Measurements from ENCODE around the gene ALX4. TPM values are rescaled to one million over a fixed set of nuclear protein-coding genes. Genes with fewer than 3 reads are reported as not detected.

Gene ALX4
- total and polyA plus RNA-seq, 2 donors (not counting 3 experiments of a cell fraction or from before 2014, with no cell fraction given) = not detected

DNA sequence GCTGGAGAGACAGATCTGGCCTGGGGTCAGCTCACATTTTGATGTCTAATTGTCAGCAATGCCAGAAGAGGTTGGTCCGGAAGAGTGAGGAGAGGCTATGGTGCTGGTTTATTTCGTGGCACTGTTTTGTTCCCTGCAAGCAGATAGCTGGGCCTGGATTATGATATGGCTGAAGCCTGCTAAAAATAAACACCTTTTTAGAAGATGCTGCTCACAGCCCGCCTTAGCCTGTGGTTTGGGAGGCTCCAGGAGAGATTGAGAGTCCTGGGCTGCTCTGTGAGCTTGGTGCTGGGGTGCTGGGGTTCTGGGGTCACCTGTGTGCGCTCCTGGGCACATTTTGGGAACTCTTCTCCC lies 29.6 kb upstream of the ALX4 start:
- POLR2A ChIA-PET = no interaction called here
- H2AFZ ChIP-seq (ENCODE audit: low read depth, low read length) = no peak overlapping the region
- no peaks in the 10 kb centered on the region for H3K79me2 ChIP-seq (ENCODE audit: control insufficient read depth, insufficient read depth, low read length)
- no peak overlapping the region for H3K4me2 ChIP-seq (ENCODE audit: insufficient read depth, low read length)
- no peaks in the 10 kb centered on the region for H3K36me3 ChIP-seq (ENCODE audit: control insufficient read depth in 2 of 2, extremely low read depth in 1 of 2, insufficient read depth in 2 of 2, low read length in 2 of 2)
- no peaks in the 10 kb centered on the region for H3K4me1 ChIP-seq (ENCODE audit: control insufficient read depth, extremely low read depth, insufficient read depth, low read length)
- no peak for FAIRE-seq
- no peak overlapping the region for H3K27ac ChIP-seq (ENCODE audit: insufficient read depth, low read depth, low read length)
- no peak for DNase-seq (ENCODE audit: low read depth, low spot score)
- no peaks in the 10 kb centered on the region for H3K9me1 ChIP-seq (replicated peaks; ENCODE audit: control insufficient read depth, extremely low read depth, insufficient read depth, low read length)
- CTCF ChIA-PET = interaction anchor here (1.1 kb wide), 1 partner anchor 53 kb away, joined by 3 read pairs; no protein-coding TSS in a partner anchor
- BruUV-seq (replicated peaks) = no TSS peak
- no peak overlapping the region for H3K4me3 ChIP-seq (replicated peaks in 1 of 3; ENCODE audit: insufficient read depth in 1 of 3, low read depth in 1 of 3, low read length in 3 of 3)
- dilution Hi-C loops (cut with MboI; ENCODE audit: extremely low pct_ligation_motif_present, low sequenced_read_pairs) = no loop called here
- no peaks in the 10 kb centered on the region for H4K20me1 ChIP-seq (replicated peaks; ENCODE audit: control insufficient read depth, extremely low read depth, insufficient read depth, low read length)
- intact Hi-C loops (cut with micrococcal nuclease) = no loop called here
- no peak overlapping the region for H3K9ac ChIP-seq (replicated peaks; ENCODE audit: extremely low read depth, insufficient read depth, low read length)
- peaks cover 45 to 46% of the 10 kb centered on the region in 2 experiments for H3K27me3 ChIP-seq (ENCODE audit: control insufficient read depth in 2 of 2, insufficient read depth in 2 of 2, low read length in 2 of 2)
- no peaks in the 10 kb centered on the region for H3K9me3 ChIP-seq (replicated peaks; ENCODE audit: control insufficient read depth, insufficient read depth, low read length)
- TF ChIP-seq POLR2AphosphoS5 (IDR thresholded peaks at IDR 0.05; ENCODE audit: insufficient read depth, low read depth, low read length) (no peak), FOS (IDR thresholded peaks at IDR 0.05; ENCODE audit: borderline replicate concordance, insufficient read depth, low read length) (no peak), GATA2 (IDR thresholded peaks at IDR 0.05; ENCODE audit: insufficient read depth, insufficient read length, low read depth, low read length) (no peak), POLR2A (IDR thresholded peaks at IDR 0.05; ENCODE audit: low read depth, low read length) (no peak), EZH2 (IDR thresholded peaks at IDR 0.05; ENCODE audit: borderline replicate concordance, low read depth, low read length, severe bottlenecking) (no peak), MYC (IDR thresholded peaks at IDR 0.05; ENCODE audit: low read depth, low read length) (no peak), JUN (IDR thresholded peaks at IDR 0.05; ENCODE audit: borderline replicate concordance, insufficient read depth, insufficient read length, low read depth) (no peak)
- TF ChIP-seq, protein P1, sequence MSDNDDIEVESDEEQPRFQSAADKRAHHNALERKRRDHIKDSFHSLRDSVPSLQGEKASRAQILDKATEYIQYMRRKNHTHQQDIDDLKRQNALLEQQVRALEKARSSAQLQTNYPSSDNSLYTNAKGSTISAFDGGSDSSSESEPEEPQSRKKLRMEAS (IDR thresholded peaks at IDR 0.05; ENCODE audit: insufficient read depth, insufficient read length) = no peak
- TF ChIP-seq, protein P2, sequence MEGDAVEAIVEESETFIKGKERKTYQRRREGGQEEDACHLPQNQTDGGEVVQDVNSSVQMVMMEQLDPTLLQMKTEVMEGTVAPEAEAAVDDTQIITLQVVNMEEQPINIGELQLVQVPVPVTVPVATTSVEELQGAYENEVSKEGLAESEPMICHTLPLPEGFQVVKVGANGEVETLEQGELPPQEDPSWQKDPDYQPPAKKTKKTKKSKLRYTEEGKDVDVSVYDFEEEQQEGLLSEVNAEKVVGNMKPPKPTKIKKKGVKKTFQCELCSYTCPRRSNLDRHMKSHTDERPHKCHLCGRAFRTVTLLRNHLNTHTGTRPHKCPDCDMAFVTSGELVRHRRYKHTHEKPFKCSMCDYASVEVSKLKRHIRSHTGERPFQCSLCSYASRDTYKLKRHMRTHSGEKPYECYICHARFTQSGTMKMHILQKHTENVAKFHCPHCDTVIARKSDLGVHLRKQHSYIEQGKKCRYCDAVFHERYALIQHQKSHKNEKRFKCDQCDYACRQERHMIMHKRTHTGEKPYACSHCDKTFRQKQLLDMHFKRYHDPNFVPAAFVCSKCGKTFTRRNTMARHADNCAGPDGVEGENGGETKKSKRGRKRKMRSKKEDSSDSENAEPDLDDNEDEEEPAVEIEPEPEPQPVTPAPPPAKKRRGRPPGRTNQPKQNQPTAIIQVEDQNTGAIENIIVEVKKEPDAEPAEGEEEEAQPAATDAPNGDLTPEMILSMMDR (IDR thresholded peaks at IDR 0.05; ENCODE audit: extremely low read depth in 1 of 2, insufficient read depth in 1 of 2, low read depth in 1 of 2, low read length in 2 of 2) = no peak

Measured in endothelial cell of umbilical vein (primary cell).